Progenitor cell of endocrine pancreas (in vitro differentiated cells): ENCODE measurements around the gene F13B. TPM values are rescaled to one million over a fixed set of nuclear protein-coding genes. Genes with fewer than 3 reads are reported as not detected.
"Not testable (repeated sequence)": the region's sequence is repeated elsewhere in the genome, so short reads cannot be mapped to it uniquely, and the experiment has no call there.

Experiments
- DNase-seq: peaks from one replicate; pipeline ENCODE4 v3.0.0; 2021; ENCODE audit warnings: low spot score; ENCODE audit not compliant: unreplicated experiment
- H3K27ac Mint-ChIP-seq: 2 replicates; pipeline ENCODE4 v1.8.0; 2021; ENCODE audit warnings: mild to moderate bottlenecking, moderate library complexity, mixed read lengths
- H3K27me3 Mint-ChIP-seq: 2 replicates; pipeline ENCODE4 v1.8.0; 2021; ENCODE audit warnings: mixed read lengths
- H3K36me3 Mint-ChIP-seq: 2 replicates; pipeline ENCODE4 v1.8.0; 2022; ENCODE audit warnings: mixed read lengths; ENCODE audit not compliant: insufficient read depth
- H3K4me1 Mint-ChIP-seq: 2 replicates; pipeline ENCODE4 v1.8.0; 2021; ENCODE audit warnings: low read depth, mixed read lengths
- H3K4me3 Mint-ChIP-seq: 2 replicates; pipeline ENCODE4 v1.8.0; 2021; ENCODE audit warnings: low read depth, mild to moderate bottlenecking, moderate library complexity, mixed read lengths
- H3K9me3 Mint-ChIP-seq: 2 replicates; pipeline ENCODE4 v1.8.0; 2021; ENCODE audit warnings: low read depth, mixed read lengths
- CTCF ChIP-seq: fragments of 200-600 bp; sonication (generic); IDR thresholded peaks from one replicate; pipeline ENCODE4 v1.5.0; 2021; ENCODE audit warnings: antibody characterized with exemption, mild to moderate bottlenecking; ENCODE audit not compliant: unreplicated experiment
- total RNA-seq: library from RNA; stranded (reverse); gene quantifications from 2 replicates; pipeline ENCODE4 v1.2.1, GENCODE V29; 2021

Gene F13B
- total RNA-seq, 1 donor from 2014 or later, result not detected

- TF ChIP-seq CTCF, result no peak
- Mint-ChIP-seq H3K4me1 (peaks cover 5% of the 10 kb centered on the region), H3K27ac (no peak overlapping the region), H3K36me3 (no peaks in the 10 kb centered on the region), H3K4me3 (no peak overlapping the region), H3K27me3 (peaks cover 4% of the 10 kb centered on the region), H3K9me3 (peaks cover 10% of the 10 kb centered on the region)
- no peak for DNase-seq
Observed at GRCh38 chr1:197049100-197049499, 18.0 kb downstream of the F13B start.

DNA sequence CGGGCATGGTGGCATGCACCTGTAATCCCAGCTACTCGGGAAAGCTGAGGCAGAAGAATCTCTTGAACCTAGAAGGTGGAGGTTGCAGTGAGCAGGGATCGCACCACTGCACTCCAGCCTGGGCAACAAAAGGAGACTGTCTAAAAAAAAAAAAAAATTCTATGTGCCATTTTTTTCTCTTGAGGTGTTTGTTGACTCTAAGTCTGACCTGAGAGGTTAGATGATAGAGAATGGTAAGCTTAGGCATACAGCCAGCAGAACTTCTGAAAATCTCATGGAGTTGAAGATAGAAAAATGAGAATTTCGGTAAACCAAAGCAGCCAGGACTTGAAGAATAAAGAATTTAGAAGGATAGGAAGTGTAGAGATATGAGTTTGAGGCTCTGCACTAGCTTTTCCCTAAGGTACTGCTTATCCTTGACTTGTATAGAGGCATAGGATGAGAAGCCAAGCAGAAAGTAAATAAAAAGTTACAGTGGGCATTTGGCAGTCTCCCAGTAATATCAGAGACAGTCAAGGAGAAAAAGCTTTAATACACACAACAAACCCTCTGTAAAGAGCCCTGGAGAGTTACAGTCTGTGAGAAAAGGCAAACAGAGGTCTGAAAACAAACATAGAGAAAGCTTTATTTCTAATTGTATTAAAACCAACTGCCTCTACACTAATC lies 24.3 kb downstream of the F13B start:
- Mint-ChIP-seq H3K4me3 (no peak overlapping the region), H3K4me1 (peaks cover 8% of the 10 kb centered on the region)

GRCh38 chr1:197041486-197042353 lies 25.3 kb downstream of the F13B start:
- no peak overlapping the region for H3K4me3 Mint-ChIP-seq
- no peak overlapping the region for H3K27ac Mint-ChIP-seq
- peaks cover 4% of the 10 kb centered on the region for H3K9me3 Mint-ChIP-seq
- no peaks in the 10 kb centered on the region for H3K36me3 Mint-ChIP-seq
- H3K4me1 Mint-ChIP-seq, result peaks cover 8% of the 10 kb centered on the region
- DNase-seq, result no peak
- peaks cover 4% of the 10 kb centered on the region for H3K27me3 Mint-ChIP-seq
- no peak for TF ChIP-seq CTCF

More for the DNA sequence above, 24.3 kb downstream of the F13B start:
- peaks cover 4% of the 10 kb centered on the region for H3K27me3 Mint-ChIP-seq
- H3K36me3 Mint-ChIP-seq, result no peaks in the 10 kb centered on the region
- DNase-seq, result no peak
- TF ChIP-seq CTCF, result no peak
- peaks cover 6% of the 10 kb centered on the region for H3K9me3 Mint-ChIP-seq
- H3K27ac Mint-ChIP-seq, result no peak overlapping the region

DNA sequence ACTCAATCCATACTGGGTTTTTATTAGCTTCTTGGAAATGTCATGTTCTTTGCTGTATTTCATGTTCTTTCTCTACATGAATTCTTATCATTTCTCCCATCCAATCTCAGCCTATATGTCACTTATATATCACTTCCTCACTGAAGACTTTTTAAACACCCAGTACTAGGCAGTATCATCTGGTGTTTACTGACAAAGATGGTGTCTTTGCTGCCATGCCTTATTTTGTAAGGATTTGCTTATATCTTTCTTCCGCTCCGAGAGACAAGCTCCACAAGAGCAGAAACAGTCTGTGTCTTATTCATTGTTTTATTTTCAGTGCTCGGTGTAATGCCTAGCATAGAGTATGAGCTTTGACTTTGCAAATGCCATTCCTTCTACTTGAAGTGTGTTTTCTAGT lies 30.2 kb downstream of the F13B start:
- Mint-ChIP-seq H3K27me3 (no peaks in the 10 kb centered on the region), H3K9me3 (no peaks in the 10 kb centered on the region), H3K27ac (no peak overlapping the region), H3K36me3 (no peaks in the 10 kb centered on the region), H3K4me1 (no peaks in the 10 kb centered on the region), H3K4me3 (no peak overlapping the region)
- TF ChIP-seq CTCF, result no peak
- DNase-seq, result no peak

DNA sequence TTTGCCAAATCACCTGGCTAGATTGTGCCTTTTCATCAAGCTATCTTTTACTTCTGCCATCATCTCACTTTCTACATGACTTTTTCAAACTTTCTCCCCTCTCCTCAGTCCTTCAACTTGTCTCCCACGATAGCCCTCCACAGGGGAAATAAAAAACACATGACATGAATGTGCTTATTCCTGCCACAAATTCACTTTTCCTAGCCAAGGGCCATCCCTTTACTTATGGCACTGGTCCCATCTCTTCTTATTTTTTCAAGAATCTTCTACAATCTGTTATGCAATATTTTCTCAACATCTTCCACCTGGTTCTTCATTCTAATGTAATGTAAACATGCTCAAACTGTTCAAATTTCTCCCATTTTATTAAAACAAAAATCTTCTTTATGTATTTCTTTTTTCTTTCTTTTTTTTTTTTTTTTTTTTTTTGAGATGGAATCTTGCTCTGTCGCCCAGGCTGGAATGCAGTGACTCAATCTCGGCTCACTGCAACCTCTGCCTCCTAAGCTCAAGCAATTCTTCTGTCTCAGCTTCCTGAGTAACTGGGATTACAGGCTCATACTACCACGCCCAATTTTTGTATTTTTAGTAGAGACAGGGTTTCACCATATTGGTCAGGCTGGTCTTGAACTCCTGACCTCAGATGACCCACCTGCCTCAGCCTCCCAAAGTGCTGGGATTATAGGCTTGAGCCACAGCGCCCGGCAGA lies 32.3 kb downstream of the F13B start:
- DNase-seq, H3K36me3 Mint-ChIP-seq, H3K4me3 Mint-ChIP-seq, H3K27me3 Mint-ChIP-seq, H3K27ac Mint-ChIP-seq, H3K9me3 Mint-ChIP-seq, H3K4me1 Mint-ChIP-seq: not testable (repeated sequence)
